Lower lobe of right lung (tissue), 2 donors: Measurements from ENCODE around the gene RDX. TPM values are rescaled to one million over a fixed set of nuclear protein-coding genes. Genes with fewer than 3 reads are reported as not detected.

ENCODE experiments used
- ATAC-seq, 2 donors: fragments of 200-7000 bp; cut with Tn5 transposase; one replicate each; pipeline ENCODE4 v1.9.1; 2020 to 2022; ENCODE audit warnings: mild to moderate bottlenecking in 2 of 2, moderate library complexity in 2 of 2
- DNase-seq: peaks from one replicate; pipeline ENCODE4 v3.0.0-alpha.2; 2020
- H3K27ac ChIP-seq: fragments of 200-600 bp; one replicate; pipeline ENCODE4 v1.8.0; 2022
- H3K27me3 ChIP-seq: fragments of 200-600 bp; one replicate; pipeline ENCODE4 v1.8.0; 2022; ENCODE audit warnings: low read depth
- H3K36me3 ChIP-seq: fragments of 200-600 bp; one replicate; pipeline ENCODE4 v1.8.0; 2022; ENCODE audit warnings: mild to moderate bottlenecking
- H3K4me1 ChIP-seq: fragments of 200-600 bp; one replicate; pipeline ENCODE4 v1.8.0; 2022
- H3K4me3 ChIP-seq: fragments of 200-600 bp; one replicate; pipeline ENCODE4 v1.8.0; 2022; ENCODE audit warnings: mild to moderate bottlenecking
- H3K9me3 ChIP-seq: fragments of 200-600 bp; one replicate; pipeline ENCODE4 v1.8.0; 2022
- intact Hi-C: fragments of 100-400 bp; cut with DNase I; formaldehyde crosslinking; loops from one replicate; pipeline ENCODE4 v1.11.0; 2022
- total RNA-seq: library from RNA; stranded (reverse); fragmentation: NEBNext Ultra II Directional; extraction: Animal tissue kit (Norgen Biotek cat#: 25700); gene quantifications from one replicate; pipeline ENCODE4 v1.2.1, GENCODE V29; 2021
- TF ChIP-seq, protein P1 (sequence below): fragments of 200-600 bp; IDR thresholded peaks from one replicate; pipeline ENCODE4 v1.8.0; 2022; ENCODE audit warnings: antibody characterized with exemption, mild to moderate bottlenecking
- donor health status: DM: no; HTN: yes; CAD: no; lungs with severe emphysema.

The RDX gene
- total RNA-seq, 1 donor from 2014 or later, result 152 TPM

DNA sequence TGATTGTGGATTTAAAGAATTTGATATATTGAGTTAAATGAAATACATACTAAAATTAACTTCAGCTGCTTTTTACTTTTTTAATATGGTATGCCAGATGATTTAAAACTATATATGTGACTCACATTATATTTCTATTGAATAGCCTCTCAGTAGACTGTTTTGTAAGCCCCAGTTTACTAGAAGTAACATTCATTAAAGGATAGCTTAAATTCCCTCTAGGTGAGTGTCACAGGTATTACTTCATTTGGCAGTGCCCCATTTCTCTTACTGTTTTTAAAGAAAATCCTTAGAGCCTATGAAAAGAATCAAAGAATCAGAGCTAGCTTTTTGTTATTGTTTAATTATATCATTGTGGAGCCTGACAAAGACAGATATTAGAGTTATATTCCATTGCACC, 154.6 kb downstream of the RDX start:
- Histone ChIP-seq H3K36me3 (no peaks in the 10 kb centered on the region), H3K4me3 (no peak overlapping the region), H3K9me3 (no peaks in the 10 kb centered on the region), H3K27ac (no peak overlapping the region), H3K4me1 (no peaks in the 10 kb centered on the region), H3K27me3 (no peaks in the 10 kb centered on the region)
- intact Hi-C loops, result no loop called here
- DNase-seq, result no peak
- TF ChIP-seq, protein P1, sequence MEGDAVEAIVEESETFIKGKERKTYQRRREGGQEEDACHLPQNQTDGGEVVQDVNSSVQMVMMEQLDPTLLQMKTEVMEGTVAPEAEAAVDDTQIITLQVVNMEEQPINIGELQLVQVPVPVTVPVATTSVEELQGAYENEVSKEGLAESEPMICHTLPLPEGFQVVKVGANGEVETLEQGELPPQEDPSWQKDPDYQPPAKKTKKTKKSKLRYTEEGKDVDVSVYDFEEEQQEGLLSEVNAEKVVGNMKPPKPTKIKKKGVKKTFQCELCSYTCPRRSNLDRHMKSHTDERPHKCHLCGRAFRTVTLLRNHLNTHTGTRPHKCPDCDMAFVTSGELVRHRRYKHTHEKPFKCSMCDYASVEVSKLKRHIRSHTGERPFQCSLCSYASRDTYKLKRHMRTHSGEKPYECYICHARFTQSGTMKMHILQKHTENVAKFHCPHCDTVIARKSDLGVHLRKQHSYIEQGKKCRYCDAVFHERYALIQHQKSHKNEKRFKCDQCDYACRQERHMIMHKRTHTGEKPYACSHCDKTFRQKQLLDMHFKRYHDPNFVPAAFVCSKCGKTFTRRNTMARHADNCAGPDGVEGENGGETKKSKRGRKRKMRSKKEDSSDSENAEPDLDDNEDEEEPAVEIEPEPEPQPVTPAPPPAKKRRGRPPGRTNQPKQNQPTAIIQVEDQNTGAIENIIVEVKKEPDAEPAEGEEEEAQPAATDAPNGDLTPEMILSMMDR, result no peak
- no peak for ATAC-seq

DNA sequence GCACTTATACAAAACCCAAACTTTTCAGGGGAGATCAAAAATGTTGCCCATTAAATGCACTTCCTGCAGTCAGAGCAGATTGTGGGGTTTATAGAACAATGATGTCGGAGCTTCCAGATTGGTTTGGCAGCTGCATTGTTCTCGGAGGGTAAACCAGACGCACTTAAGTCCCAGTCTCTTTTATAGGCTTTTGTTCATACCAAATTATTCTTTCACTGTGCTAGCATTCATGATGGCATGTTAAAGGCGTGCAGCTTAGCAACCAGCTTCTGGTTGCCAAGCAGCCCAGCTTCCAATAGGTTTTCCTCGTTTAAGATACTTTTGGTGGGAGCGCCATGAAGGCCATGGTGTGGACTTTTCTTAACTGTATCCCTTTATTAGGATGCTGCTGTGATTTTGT, 162.3 kb downstream of the RDX start:
- Histone ChIP-seq H3K27me3 (no peaks in the 10 kb centered on the region), H3K4me3 (no peak overlapping the region), H3K9me3 (no peaks in the 10 kb centered on the region), H3K36me3 (no peaks in the 10 kb centered on the region), H3K4me1 (no peaks in the 10 kb centered on the region), H3K27ac (no peak overlapping the region)
- no peak for DNase-seq
- intact Hi-C loops, result no loop called here
- TF ChIP-seq, protein P1, result no peak
- no peak for ATAC-seq

DNA sequence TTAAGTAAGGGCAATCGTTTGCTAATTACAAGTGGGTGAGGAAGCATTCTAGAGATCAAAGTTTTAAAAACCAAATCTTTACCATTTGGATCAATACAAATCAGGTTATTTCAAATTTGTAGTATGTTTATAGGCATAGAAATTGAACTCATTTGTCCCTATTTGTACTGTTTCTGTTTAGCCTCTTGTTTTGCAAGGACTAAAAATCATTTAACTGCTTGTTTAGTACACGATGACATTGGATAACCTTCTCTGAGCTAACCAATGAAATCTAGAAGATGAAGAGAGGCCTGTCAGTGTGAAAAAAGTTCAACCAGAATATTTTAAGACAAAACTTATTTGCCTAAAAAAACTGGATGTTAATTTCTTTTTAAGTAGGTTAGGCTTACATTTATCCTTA, 163.3 kb downstream of the RDX start:
- Histone ChIP-seq H3K4me3 (no peak overlapping the region), H3K27ac (no peak overlapping the region), H3K4me1 (no peaks in the 10 kb centered on the region), H3K9me3 (no peaks in the 10 kb centered on the region), H3K27me3 (no peaks in the 10 kb centered on the region), H3K36me3 (no peaks in the 10 kb centered on the region)
- ATAC-seq, result no peak
- no peak for DNase-seq
- TF ChIP-seq, protein P1, result no peak
- intact Hi-C loops, result no loop called here

DNA sequence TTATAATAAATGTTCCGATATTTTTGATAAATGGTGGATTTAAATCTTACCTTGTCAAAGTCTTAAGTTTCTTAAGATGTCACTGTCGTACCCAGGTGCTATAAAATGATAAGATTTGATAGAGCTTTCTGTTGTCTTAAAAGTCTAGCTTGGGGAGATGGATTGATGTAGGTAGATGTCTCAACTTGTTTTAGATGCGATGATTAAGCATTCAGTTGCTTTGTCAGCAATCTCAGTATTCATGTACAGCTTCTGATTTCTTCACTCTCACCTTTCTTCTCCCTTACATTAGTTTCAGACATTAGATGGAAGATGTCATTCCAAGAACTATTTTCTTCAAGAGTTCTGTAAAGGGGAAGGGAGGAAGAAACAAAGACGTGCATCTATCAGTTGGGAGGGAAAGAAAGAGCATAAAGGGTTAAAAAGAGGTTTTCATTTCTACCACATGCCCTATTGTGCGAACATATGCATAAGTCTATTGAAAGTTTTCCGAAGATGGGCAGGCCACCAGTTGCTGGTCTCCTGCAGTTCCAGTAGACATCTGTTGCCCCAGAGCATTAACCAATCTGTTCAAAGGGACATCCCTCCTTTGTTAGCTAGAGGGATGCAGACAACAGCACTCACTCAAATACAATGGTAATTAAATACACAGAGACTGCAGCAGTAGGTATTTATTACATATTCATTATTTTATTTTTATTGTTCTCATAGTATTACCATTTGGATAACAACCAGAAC, 164.9 kb downstream of the RDX start:
- H3K27ac ChIP-seq, result no peak overlapping the region
- intact Hi-C loops, result no loop called here
- H3K27me3 ChIP-seq, result no peaks in the 10 kb centered on the region
- no peaks in the 10 kb centered on the region for H3K36me3 ChIP-seq
- H3K9me3 ChIP-seq, result no peaks in the 10 kb centered on the region
- no peak for DNase-seq
- no peaks in the 10 kb centered on the region for H3K4me1 ChIP-seq
- H3K4me3 ChIP-seq, result no peak overlapping the region
- ATAC-seq, result no peak
- TF ChIP-seq, protein P1, result no peak

DNA sequence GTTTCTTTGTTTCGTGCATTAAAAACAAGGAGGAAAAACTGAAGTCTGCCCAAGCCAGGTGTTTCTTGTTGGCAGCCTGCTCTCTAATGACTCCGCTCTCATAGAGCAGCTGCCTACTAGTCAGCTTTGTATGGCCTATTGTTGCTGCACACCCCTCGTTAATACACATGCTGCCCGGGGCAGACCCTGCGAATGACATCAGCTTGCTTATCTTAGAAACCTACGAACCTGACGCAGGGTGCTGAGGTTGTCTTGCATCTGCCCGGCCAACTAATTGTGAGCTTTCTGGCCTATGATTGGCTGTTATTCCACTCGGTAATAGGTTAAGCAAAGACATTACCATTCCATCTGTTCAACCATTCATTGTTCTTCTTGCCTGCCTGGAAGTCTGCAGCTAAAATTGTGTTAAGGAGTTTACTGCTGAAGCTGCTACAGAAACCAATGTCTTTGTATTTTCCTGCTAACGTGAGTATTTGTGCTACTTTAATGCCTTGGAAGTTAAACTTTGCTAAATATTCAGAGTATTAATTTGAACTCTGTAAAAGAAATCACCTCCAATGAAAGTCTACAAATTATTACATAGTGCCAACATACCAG, 165.7 kb downstream of the RDX start:
- TF ChIP-seq, protein P1, result no peak
- no peaks in the 10 kb centered on the region for H3K9me3 ChIP-seq
- H3K27me3 ChIP-seq, result no peaks in the 10 kb centered on the region
- H3K27ac ChIP-seq, result no peak overlapping the region
- H3K4me1 ChIP-seq, result no peaks in the 10 kb centered on the region
- intact Hi-C loops, result no loop called here
- no peaks in the 10 kb centered on the region for H3K36me3 ChIP-seq
- DNase-seq (no peak), ATAC-seq (no peak)
- no peak overlapping the region for H3K4me3 ChIP-seq
